Measurements from ENCODE around the gene FRMD1.
"Not testable (repeated sequence)": the region's sequence is repeated elsewhere in the genome, so short reads cannot be mapped to it uniquely, and the experiment has no call there.

FRMD1 gene

GRCh38 chr6:168078175-168078942 is 653 bp downstream of the FRMD1 start:
- TF ChIP-seq, protein P1, sequence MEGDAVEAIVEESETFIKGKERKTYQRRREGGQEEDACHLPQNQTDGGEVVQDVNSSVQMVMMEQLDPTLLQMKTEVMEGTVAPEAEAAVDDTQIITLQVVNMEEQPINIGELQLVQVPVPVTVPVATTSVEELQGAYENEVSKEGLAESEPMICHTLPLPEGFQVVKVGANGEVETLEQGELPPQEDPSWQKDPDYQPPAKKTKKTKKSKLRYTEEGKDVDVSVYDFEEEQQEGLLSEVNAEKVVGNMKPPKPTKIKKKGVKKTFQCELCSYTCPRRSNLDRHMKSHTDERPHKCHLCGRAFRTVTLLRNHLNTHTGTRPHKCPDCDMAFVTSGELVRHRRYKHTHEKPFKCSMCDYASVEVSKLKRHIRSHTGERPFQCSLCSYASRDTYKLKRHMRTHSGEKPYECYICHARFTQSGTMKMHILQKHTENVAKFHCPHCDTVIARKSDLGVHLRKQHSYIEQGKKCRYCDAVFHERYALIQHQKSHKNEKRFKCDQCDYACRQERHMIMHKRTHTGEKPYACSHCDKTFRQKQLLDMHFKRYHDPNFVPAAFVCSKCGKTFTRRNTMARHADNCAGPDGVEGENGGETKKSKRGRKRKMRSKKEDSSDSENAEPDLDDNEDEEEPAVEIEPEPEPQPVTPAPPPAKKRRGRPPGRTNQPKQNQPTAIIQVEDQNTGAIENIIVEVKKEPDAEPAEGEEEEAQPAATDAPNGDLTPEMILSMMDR (IDR thresholded peaks at IDR 0.05; ENCODE audit: insufficient read depth, low read depth, low read length, missing control alignments) = no peak
- no peak for DNase-seq (ENCODE audit: low read depth)
- no peak overlapping the region for H3K4me3 ChIP-seq (ENCODE audit: low read length)

DNA sequence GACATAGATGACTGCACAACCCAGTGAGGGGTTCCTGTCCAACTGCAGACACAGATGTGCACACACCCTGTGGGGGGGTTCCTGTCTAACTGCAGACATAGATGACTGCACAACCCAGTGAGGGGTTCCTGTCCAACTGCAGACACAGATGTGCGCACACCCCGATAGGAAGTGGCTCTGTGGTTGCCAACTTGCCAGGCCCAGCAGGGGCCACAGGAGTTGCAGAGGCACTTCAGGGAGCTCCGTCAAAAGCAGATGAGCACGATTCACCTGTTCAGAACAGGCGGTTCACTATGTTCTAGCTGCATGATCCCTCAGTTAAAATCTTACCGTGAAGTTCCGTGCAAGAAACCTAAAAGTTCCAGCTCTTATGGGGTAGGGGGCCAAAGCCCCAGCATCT is 1.6 kb downstream of the FRMD1 start:
- DNase-seq (ENCODE audit: low read depth); H3K4me3 ChIP-seq (ENCODE audit: low read length): not testable (repeated sequence)

DNA sequence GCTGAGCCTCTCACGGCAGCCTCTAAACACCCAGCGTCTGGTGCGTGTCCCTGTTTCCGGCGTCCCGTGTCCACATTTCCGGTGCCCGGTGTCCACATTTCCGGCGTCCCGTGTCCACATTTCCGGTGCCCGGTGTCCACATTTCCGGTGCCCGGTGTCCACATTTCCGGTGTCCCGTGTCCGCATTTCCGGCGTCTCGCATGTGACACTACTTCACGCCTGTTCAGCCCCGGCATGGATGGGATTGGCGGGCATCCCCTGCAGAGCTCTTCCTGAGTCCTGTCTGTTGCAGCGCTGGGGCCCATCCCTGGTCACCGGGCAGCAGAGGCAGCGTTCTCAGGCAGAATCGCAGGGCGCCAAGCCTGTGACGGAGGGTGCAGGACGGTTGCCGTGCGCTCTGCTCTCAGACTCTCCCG is 3.2 kb downstream of the FRMD1 start:
- TF ChIP-seq, protein P1 (IDR thresholded peaks at IDR 0.05; ENCODE audit: insufficient read depth, low read depth, low read length, missing control alignments) = no peak
- DNase-seq (ENCODE audit: low read depth) = no peak
- H3K4me3 ChIP-seq (ENCODE audit: low read length) = no peak overlapping the region

DNA sequence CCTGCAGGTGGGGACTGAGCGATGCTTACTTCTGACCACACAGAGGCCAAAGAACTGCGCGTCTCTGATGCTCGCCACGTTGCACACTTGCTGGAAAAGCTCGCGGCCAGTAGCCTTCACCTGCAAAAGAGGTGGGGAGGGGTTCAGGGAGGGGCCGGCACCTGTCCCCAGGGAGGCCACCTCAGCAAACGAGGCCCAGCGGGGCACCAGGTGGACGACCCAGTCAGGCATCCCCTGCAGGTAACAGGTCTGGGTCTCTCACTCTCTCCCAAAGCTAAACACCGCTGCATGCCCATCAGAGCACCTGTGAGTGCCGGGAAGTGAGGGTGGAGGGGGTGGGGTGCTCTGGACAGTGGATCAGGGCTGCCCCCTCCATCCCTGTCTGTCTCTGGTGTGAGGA is 3.8 kb downstream of the FRMD1 start:
- TF ChIP-seq, protein P1 (IDR thresholded peaks at IDR 0.05; ENCODE audit: insufficient read depth, low read depth, low read length, missing control alignments) = no peak
- no peak for DNase-seq (ENCODE audit: low read depth)
- H3K4me3 ChIP-seq (ENCODE audit: low read length) = no peak overlapping the region

- no peak overlapping the region for H3K4me3 ChIP-seq (ENCODE audit: low read length)
- DNase-seq (ENCODE audit: low read depth) = no peak
- TF ChIP-seq, protein P1 (IDR thresholded peaks at IDR 0.05; ENCODE audit: insufficient read depth, low read depth, low read length, missing control alignments) = no peak
Measured at GRCh38 chr6:168073937-168074730, 4.9 kb downstream of the FRMD1 start.

- DNase-seq (ENCODE audit: low read depth) = no peak
- TF ChIP-seq, protein P1 (IDR thresholded peaks at IDR 0.05; ENCODE audit: insufficient read depth, low read depth, low read length, missing control alignments) = no peak
Measured at GRCh38 chr6:168072730-168073129, 6.3 kb downstream of the FRMD1 start.

GRCh38 chr6:168072261-168072660 is 6.8 kb downstream of the FRMD1 start:
- TF ChIP-seq, protein P1 (IDR thresholded peaks at IDR 0.05; ENCODE audit: insufficient read depth, low read depth, low read length, missing control alignments) = no peak
- DNase-seq (ENCODE audit: low read depth) = no peak
- H3K4me3 ChIP-seq (ENCODE audit: low read length) = no peak overlapping the region

More at GRCh38 chr6:168072730-168073129, 6.3 kb downstream of the FRMD1 start:
- no peak overlapping the region for H3K4me3 ChIP-seq (ENCODE audit: low read length)

All from epithelial cell of esophagus (primary cell).